SK-N-SH treated with all-trans-retinoic acid at 6 μM for 48 hours (cell line): ENCODE measurements around the gene SYNE2.

Source experiments
- ATAC-seq: fragments of 200-7000 bp; cut with Tn5 transposase; 3 replicates; pipeline ENCODE4 v1.9.1; 2020; ENCODE audit warnings: mild to moderate bottlenecking, moderate library complexity
- ARNTL ChIP-seq: fragments of 450-650 bp; formaldehyde crosslinking; IDR thresholded peaks from 2 replicates; pipeline ENCODE4 v1.5.0; 2020; ENCODE audit warnings: low read depth, mild to moderate bottlenecking, moderate library complexity, borderline replicate concordance
- CREB5 ChIP-seq: fragments of 250-450 bp; sonication (Bioruptor Pico); IDR thresholded peaks from 2 replicates; pipeline ENCODE4 v1.5.1; 2020; ENCODE audit warnings: low read depth, mild to moderate bottlenecking, moderate library complexity
- CSRNP3 ChIP-seq: fragments of 250-450 bp; sonication (Bioruptor Pico); IDR thresholded peaks from 2 replicates; pipeline ENCODE4 v1.5.1; 2021; ENCODE audit warnings: mild to moderate bottlenecking, moderate library complexity
- ESRRG ChIP-seq: fragments of 250-450 bp; sonication (Bioruptor Pico); IDR thresholded peaks from 2 replicates; pipeline ENCODE4 v1.6.1; 2021; ENCODE audit warnings: mild to moderate bottlenecking
- GLIS3 ChIP-seq: fragments of 250-450 bp; sonication (Bioruptor Pico); IDR thresholded peaks from 2 replicates; pipeline ENCODE4 v1.5.0; 2020; ENCODE audit warnings: mild to moderate bottlenecking, moderate library complexity
- PATZ1 ChIP-seq: fragments of 250-450 bp; sonication (Bioruptor Pico); IDR thresholded peaks from 2 replicates; pipeline ENCODE4 v1.8.0; 2020; ENCODE audit warnings: mild to moderate bottlenecking, moderate library complexity, borderline replicate concordance
- POU6F1 ChIP-seq: fragments of 250-450 bp; sonication (Bioruptor Pico); IDR thresholded peaks from 2 replicates; pipeline ENCODE4 v1.8.0; 2021; ENCODE audit warnings: low read depth, mild to moderate bottlenecking, moderate library complexity, borderline replicate concordance
- RARB ChIP-seq: fragments of 250-450 bp; sonication (Bioruptor Pico); IDR thresholded peaks from 2 replicates; pipeline ENCODE4 v1.8.0; 2021; ENCODE audit warnings: mild to moderate bottlenecking, moderate library complexity
- SNAI2 ChIP-seq: fragments of 250-450 bp; sonication (Bioruptor Pico); IDR thresholded peaks from 2 replicates; pipeline ENCODE4 v1.5.0; 2020; ENCODE audit warnings: mild to moderate bottlenecking, moderate library complexity
- TCF4 ChIP-seq: fragments of 250-450 bp; sonication (Bioruptor Pico); IDR thresholded peaks from 2 replicates; pipeline ENCODE4 v1.8.0; 2021; ENCODE audit warnings: mild to moderate bottlenecking, moderate library complexity, borderline replicate concordance
- TOX ChIP-seq: fragments of 250-450 bp; sonication (Bioruptor Pico); IDR thresholded peaks from 2 replicates; pipeline ENCODE4 v1.8.0; 2021; ENCODE audit warnings: mild to moderate bottlenecking, moderate library complexity, borderline replicate concordance
- TSHZ2 ChIP-seq: fragments of 250-450 bp; sonication (Bioruptor Pico); IDR thresholded peaks from 2 replicates; pipeline ENCODE4 v1.5.0; 2020; ENCODE audit warnings: mild to moderate bottlenecking, moderate library complexity
- ZC3H10 ChIP-seq: fragments of 250-450 bp; sonication (Bioruptor Pico); IDR thresholded peaks from 2 replicates; pipeline ENCODE4 v1.5.1; 2021; ENCODE audit warnings: mild to moderate bottlenecking, moderate library complexity
- ZFP3 ChIP-seq: fragments of 250-450 bp; sonication (Bioruptor Pico); IDR thresholded peaks from 2 replicates; pipeline ENCODE4 v1.5.0; 2020; ENCODE audit warnings: mild to moderate bottlenecking, moderate library complexity
- ZNF565 ChIP-seq: fragments of 450-650 bp; formaldehyde crosslinking; conservative IDR thresholded peaks from 2 replicates; pipeline ENCODE4 v1.5.0; 2020; ENCODE audit warnings: low read depth, mild to moderate bottlenecking, moderate library complexity
- ZNF70 ChIP-seq: fragments of 450-650 bp; formaldehyde crosslinking; IDR thresholded peaks from 2 replicates; pipeline ENCODE4 v1.5.0; 2020; ENCODE audit warnings: mild to moderate bottlenecking, moderate library complexity

SYNE2 gene

GRCh38 chr14:64119980-64120379 lies 267.2 kb downstream of the SYNE2 start:
- ATAC-seq: no peak
- no peak for TF ChIP-seq CREB5
- no peak for TF ChIP-seq RARB
- no peak for TF ChIP-seq ZFP3 (CRISPR knock-in tag)
- TF ChIP-seq ZC3H10 (CRISPR knock-in tag): no peak
- no peak for TF ChIP-seq CSRNP3
- TF ChIP-seq TCF4 (CRISPR knock-in tag): no peak
- TF ChIP-seq POU6F1 (CRISPR knock-in tag): no peak
- TF ChIP-seq TOX (CRISPR knock-in tag): no peak
- no peak for TF ChIP-seq TSHZ2 (CRISPR knock-in tag)
- TF ChIP-seq GLIS3: no peak
- TF ChIP-seq, all 23 proteins: peak for 0

GRCh38 chr14:64123241-64123822 lies 270.5 kb downstream of the SYNE2 start:
- ATAC-seq: no peak
- TF ChIP-seq ZNF565 (CRISPR knock-in tag) (no peak), SNAI2 (CRISPR knock-in tag) (no peak), TSHZ2 (CRISPR knock-in tag) (no peak)

- no peak for TF ChIP-seq PATZ1 (CRISPR knock-in tag)
- TF ChIP-seq ESRRG: no peak
- TF ChIP-seq ARNTL (CRISPR knock-in tag): no peak
- no peak for TF ChIP-seq ZC3H10 (CRISPR knock-in tag)
- no peak for TF ChIP-seq CSRNP3
- no peak for TF ChIP-seq ZNF70 (CRISPR knock-in tag)
- no peak for ATAC-seq
Measured at GRCh38 chr14:64125270-64125669, 272.5 kb downstream of the SYNE2 start.
